GM15510 (cell line): Measurements from ENCODE around the gene TMEM121B.

ENCODE experiments used
- POLR2A ChIP-seq: IDR thresholded peaks from 3 replicates; pipeline ENCODE4 v1.6.1; 2011; ENCODE audit warnings: borderline replicate concordance; ENCODE audit not compliant: insufficient read length; ENCODE audit errors: extremely low read depth

Gene TMEM121B

GRCh38 chr22:17119481-17120202 is 1.5 kb downstream of the TMEM121B start:
- no peak for TF ChIP-seq POLR2A

DNA sequence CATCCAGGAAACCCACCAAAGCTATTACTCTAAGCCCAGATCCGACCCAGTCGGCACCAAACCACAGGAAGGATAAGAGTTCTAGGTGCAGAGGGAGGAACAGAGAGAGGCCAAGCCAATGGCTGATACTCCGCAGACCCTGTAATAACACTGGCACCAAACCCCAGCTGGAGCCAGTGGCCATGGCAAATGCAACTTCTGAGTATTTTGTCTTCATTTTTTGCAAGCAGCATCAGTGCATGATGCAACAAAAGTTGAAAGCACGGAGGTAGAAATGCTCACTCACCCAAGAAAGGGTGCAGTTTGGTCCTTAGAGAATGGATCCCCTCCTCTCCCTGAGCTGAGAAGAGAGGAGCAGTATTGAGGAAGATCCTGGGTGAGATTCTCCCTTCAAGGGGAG is 2.8 kb downstream of the TMEM121B start:
- TF ChIP-seq POLR2A, result no peak

- no peak for TF ChIP-seq POLR2A
Observed at GRCh38 chr22:17117890-17118289, 3.3 kb downstream of the TMEM121B start.

DNA sequence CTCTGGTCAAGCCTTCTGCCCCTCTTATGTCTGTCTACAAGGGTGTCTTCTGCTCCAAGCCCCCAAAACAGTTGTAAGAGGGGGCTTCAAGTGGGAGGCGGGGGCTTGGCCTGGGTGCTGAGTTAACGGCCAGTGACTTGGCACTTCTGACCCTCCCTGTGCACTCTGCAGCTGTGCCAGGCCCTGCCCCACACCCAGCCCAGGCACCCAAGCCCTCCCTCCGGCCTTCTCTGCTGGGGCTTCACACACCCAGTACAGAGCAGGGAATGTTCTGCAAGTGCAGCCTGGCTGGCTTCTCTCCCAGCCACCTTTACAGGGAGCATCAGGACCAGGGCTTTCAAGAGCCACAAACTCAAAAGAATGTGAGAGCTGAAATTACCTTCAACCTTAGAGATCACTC is 3.8 kb downstream of the TMEM121B start:
- TF ChIP-seq POLR2A, result no peak

DNA sequence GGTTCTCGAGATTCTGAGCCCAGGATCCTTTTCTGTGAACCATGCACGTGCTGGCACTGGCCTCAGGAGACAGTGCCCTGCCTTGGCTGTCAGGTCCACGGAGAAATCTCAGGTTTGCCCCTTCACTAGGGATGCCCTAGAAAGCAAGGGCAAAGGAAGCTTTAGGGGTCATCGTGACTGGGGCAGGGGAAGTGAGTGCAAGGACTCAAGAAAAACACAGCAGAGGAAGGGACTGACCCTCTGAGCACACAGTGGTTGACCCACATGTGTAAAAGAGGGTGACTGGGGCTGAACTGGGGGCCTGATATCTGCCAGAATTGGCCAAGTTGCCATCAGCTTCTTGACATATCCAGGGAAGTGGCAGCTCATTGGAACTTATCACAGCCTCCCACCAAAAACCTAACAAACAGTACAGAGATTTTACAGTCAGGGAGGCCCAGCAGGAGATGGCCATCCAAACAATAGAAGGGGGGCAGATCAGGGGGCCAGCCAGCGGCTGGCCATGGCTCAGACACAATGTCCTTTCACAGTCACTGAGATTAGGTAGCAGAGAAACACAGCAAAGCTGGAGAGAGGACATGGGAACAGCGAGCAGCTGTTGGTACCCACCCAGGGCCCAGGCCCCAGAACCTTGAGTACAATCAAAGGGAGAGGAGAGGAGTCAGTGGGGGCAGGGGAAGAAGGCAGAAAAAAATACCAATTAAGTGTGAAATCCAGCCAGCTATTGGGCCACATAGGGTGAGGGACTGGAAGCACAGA is 4.4 kb downstream of the TMEM121B start:
- no peak for TF ChIP-seq POLR2A

GRCh38 chr22:17115945-17116565 is 5.1 kb downstream of the TMEM121B start:
- no peak for TF ChIP-seq POLR2A

DNA sequence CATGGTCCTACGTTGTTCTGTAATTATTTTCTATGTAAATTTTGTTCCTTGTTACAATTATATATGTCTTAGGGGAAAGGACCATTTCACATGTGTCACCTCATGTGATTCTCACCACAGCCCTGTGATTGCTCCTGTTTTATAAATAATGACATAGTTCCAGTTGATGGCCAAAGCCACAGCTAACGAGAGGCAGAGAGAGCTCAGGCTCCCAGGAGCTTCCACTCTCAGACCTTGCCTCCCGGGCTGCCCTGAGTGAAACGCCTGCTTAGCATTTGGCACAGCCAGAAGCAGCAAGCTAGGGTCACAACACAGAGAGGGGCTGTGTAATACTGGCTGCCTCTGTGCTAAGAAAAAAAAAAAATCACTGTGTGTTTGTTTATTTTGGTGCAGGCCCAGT is 5.9 kb downstream of the TMEM121B start:
- TF ChIP-seq POLR2A, result no peak

- TF ChIP-seq POLR2A, result no peak
Observed at GRCh38 chr22:17114898-17115235, 6.3 kb downstream of the TMEM121B start.

DNA sequence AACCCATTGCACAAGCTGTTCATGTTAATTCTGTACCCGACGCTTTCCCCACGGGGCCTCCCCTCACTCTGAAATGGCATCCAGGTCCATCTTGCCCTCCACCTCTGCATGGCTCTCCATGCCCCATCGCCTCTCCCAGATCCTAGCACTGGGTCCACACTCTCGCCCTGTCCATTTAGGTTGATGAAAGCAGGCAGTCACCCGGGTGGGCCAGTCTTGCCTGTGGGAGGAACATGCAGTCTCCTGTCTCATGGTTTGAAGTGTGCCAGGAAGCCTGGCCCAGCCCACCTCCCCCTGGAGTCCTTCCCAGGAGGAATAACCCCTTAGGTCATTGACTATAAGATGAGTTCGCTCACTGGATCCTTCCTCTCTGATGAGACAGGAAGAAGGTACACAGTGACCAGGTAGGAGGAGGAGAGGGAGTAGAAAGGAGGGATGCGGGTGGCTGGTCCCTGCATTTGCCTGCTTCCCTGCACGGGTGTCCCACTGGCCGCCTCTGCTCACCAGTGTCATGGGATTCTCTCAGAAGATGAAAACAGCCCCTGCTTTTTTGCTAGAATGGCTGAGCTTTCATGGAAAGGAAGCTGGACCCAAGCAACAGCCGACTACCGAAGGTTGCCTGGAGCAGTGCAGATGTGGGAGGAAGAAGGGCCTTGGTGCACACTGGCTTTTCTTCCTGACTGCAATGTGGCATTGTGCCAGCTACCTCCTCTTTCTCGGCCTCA is 6.8 kb downstream of the TMEM121B start:
- no peak for TF ChIP-seq POLR2A

GRCh38 chr22:17113600-17113999 is 7.6 kb downstream of the TMEM121B start:
- no peak for TF ChIP-seq POLR2A

DNA sequence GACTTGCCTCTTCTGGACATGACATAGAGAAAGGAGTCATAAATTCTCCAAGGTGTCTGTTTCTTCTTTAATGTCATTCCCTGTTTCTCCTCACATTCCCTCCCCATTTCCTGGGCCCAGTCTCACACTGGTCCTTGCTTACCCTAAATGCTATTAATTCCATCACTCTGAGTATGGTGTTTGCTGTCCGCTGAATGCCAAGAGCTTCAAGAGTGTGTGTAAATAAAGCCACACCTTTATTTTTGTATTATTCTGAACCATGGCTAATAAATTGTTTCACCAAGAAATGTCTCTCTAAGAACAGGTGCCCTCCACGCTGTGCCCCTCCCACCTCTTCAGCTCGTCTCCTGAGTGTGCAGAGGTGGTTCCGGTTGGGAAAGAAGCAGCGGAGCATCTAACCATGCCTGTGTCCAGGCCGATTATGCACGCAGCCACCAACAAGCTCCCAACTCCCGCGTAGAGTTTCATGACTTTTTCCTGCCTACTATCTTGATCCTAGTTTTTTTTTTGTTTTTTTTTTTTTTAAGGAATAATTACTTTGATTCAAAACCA is 8.6 kb downstream of the TMEM121B start:
- no peak for TF ChIP-seq POLR2A

- TF ChIP-seq POLR2A, result no peak
Observed at GRCh38 chr22:17110791-17111550, 10.2 kb downstream of the TMEM121B start.

GRCh38 chr22:17109976-17110375 is 11.2 kb downstream of the TMEM121B start:
- no peak for TF ChIP-seq POLR2A

- no peak for TF ChIP-seq POLR2A
Observed at GRCh38 chr22:17109113-17109865, 11.9 kb downstream of the TMEM121B start.
